Brain microvascular endothelial cell (primary cell): Measurements from ENCODE around the gene C2orf81.
A peak's percentile ranks its signal among the peaks of the same experiment; 100 is the strongest.

Experiments
- DNase-seq: peaks from one replicate; pipeline ENCODE4 v3.0.0-alpha.2; 2020
- H3K27ac ChIP-seq: fragments of 250-450 bp; sonication (Bioruptor Pico); 2 replicates; pipeline ENCODE4 v1.5.1; 2020; ENCODE audit warnings: mild to moderate bottlenecking, moderate library complexity
- H3K27me3 ChIP-seq: fragments of 250-450 bp; sonication (Bioruptor Pico); replicated peaks from 2 replicates; pipeline ENCODE4 v1.5.1; 2020; ENCODE audit warnings: mild to moderate bottlenecking
- H3K36me3 ChIP-seq: fragments of 250-450 bp; sonication (Bioruptor Pico); replicated peaks from 2 replicates; pipeline ENCODE4 v1.5.1; 2020; ENCODE audit warnings: mild to moderate bottlenecking
- H3K4me3 ChIP-seq: 2 replicates; pipeline ENCODE4 v1.5.1; 2011; ENCODE audit warnings: low read depth, mild to moderate bottlenecking, control low read depth, low read length, moderate library complexity
- CTCF ChIP-seq: IDR thresholded peaks from 2 replicates; pipeline ENCODE4 v1.5.1; 2011; ENCODE audit warnings: low read depth, mild to moderate bottlenecking, moderate library complexity, low read length, control low read depth, inconsistent platforms; ENCODE audit errors: missing control alignments
- in situ Hi-C: cut with HindIII; loops from 2 replicates; pipeline ENCODE4 v1.10.0; 2017; ENCODE audit warnings: low sequenced_read_pairs, low pct_ligation_motif_present

The C2orf81 gene

GRCh38 chr2:74378007-74378406 lies 43.4 kb downstream of the C2orf81 start:
- H3K27me3 ChIP-seq = no peaks in the 10 kb centered on the region
- no peak for TF ChIP-seq CTCF
- H3K36me3 ChIP-seq = peaks cover 24% of the 10 kb centered on the region
- no peak for DNase-seq
- H3K4me3 ChIP-seq = no peak overlapping the region
- H3K27ac ChIP-seq = no peak overlapping the region
- in situ Hi-C loops = no loop called here

GRCh38 chr2:74375838-74376237 lies 45.6 kb downstream of the C2orf81 start:
- TF ChIP-seq CTCF = no peak
- Histone ChIP-seq H3K27ac (no peak overlapping the region), H3K4me3 (no peak overlapping the region), H3K27me3 (no peaks in the 10 kb centered on the region), H3K36me3 (peaks cover 31% of the 10 kb centered on the region)
- no peak for DNase-seq
- in situ Hi-C loops = no loop called here

- H3K36me3 ChIP-seq = peaks cover 42% of the 10 kb centered on the region
- TF ChIP-seq CTCF = no peak
- DNase-seq = peak; percentile 63
- peak overlapping the region; percentile 41 for H3K4me3 ChIP-seq
- in situ Hi-C loops = no loop called here
- H3K27ac ChIP-seq = no peak overlapping the region
- no peaks in the 10 kb centered on the region for H3K27me3 ChIP-seq
Measured at GRCh38 chr2:74374509-74375205, 46.8 kb downstream of the C2orf81 start.

- Histone ChIP-seq H3K36me3 (peaks cover 48% of the 10 kb centered on the region), H3K4me3 (peak overlapping the region; percentile 41), H3K27me3 (no peaks in the 10 kb centered on the region), H3K27ac (no peak overlapping the region)
- in situ Hi-C loops = no loop called here
- DNase-seq = no peak
- TF ChIP-seq CTCF = no peak
Measured at GRCh38 chr2:74373985-74374384, 47.4 kb downstream of the C2orf81 start.

- DNase-seq = no peak
Measured at GRCh38 chr2:74373221-74373676, 48.2 kb downstream of the C2orf81 start.

More at GRCh38 chr2:74373221-74373676, 48.2 kb downstream of the C2orf81 start:
- Histone ChIP-seq H3K36me3 (peaks cover 55% of the 10 kb centered on the region), H3K27me3 (no peaks in the 10 kb centered on the region), H3K4me3 (no peak overlapping the region), H3K27ac (no peak overlapping the region)
- in situ Hi-C loops = no loop called here
- no peak for TF ChIP-seq CTCF
